ENCODE measurements around the gene TBC1D1. TPM values are rescaled to one million over a fixed set of nuclear protein-coding genes. Genes with fewer than 3 reads are reported as not detected.

The TBC1D1 gene
- total and polyA plus RNA-seq, 2 of the 8 experiments (the other 6 are each of a cell fraction or from before 2014, with no cell fraction given), result 96.9 to 162 TPM

DNA sequence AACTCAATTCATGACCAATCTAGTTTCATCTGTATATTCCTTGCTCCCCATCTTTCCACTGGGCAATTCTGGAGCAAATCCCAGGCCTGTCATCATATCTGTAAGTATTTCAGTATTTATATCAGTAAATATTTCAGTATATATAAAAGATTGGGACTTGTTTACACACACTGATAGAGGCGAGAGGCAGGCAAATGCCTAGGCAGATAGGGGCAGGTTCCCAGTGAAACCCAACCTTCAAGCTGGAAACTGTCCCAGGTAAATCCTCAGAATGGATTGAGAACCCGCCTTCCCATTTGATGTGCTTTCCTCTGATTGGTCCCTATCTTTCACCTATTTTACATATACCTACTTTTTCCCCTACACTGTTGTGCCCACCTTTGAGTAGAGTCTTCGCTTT, 23.8 kb upstream of the TBC1D1 start (continued):
- TF ChIP-seq, protein P1, sequence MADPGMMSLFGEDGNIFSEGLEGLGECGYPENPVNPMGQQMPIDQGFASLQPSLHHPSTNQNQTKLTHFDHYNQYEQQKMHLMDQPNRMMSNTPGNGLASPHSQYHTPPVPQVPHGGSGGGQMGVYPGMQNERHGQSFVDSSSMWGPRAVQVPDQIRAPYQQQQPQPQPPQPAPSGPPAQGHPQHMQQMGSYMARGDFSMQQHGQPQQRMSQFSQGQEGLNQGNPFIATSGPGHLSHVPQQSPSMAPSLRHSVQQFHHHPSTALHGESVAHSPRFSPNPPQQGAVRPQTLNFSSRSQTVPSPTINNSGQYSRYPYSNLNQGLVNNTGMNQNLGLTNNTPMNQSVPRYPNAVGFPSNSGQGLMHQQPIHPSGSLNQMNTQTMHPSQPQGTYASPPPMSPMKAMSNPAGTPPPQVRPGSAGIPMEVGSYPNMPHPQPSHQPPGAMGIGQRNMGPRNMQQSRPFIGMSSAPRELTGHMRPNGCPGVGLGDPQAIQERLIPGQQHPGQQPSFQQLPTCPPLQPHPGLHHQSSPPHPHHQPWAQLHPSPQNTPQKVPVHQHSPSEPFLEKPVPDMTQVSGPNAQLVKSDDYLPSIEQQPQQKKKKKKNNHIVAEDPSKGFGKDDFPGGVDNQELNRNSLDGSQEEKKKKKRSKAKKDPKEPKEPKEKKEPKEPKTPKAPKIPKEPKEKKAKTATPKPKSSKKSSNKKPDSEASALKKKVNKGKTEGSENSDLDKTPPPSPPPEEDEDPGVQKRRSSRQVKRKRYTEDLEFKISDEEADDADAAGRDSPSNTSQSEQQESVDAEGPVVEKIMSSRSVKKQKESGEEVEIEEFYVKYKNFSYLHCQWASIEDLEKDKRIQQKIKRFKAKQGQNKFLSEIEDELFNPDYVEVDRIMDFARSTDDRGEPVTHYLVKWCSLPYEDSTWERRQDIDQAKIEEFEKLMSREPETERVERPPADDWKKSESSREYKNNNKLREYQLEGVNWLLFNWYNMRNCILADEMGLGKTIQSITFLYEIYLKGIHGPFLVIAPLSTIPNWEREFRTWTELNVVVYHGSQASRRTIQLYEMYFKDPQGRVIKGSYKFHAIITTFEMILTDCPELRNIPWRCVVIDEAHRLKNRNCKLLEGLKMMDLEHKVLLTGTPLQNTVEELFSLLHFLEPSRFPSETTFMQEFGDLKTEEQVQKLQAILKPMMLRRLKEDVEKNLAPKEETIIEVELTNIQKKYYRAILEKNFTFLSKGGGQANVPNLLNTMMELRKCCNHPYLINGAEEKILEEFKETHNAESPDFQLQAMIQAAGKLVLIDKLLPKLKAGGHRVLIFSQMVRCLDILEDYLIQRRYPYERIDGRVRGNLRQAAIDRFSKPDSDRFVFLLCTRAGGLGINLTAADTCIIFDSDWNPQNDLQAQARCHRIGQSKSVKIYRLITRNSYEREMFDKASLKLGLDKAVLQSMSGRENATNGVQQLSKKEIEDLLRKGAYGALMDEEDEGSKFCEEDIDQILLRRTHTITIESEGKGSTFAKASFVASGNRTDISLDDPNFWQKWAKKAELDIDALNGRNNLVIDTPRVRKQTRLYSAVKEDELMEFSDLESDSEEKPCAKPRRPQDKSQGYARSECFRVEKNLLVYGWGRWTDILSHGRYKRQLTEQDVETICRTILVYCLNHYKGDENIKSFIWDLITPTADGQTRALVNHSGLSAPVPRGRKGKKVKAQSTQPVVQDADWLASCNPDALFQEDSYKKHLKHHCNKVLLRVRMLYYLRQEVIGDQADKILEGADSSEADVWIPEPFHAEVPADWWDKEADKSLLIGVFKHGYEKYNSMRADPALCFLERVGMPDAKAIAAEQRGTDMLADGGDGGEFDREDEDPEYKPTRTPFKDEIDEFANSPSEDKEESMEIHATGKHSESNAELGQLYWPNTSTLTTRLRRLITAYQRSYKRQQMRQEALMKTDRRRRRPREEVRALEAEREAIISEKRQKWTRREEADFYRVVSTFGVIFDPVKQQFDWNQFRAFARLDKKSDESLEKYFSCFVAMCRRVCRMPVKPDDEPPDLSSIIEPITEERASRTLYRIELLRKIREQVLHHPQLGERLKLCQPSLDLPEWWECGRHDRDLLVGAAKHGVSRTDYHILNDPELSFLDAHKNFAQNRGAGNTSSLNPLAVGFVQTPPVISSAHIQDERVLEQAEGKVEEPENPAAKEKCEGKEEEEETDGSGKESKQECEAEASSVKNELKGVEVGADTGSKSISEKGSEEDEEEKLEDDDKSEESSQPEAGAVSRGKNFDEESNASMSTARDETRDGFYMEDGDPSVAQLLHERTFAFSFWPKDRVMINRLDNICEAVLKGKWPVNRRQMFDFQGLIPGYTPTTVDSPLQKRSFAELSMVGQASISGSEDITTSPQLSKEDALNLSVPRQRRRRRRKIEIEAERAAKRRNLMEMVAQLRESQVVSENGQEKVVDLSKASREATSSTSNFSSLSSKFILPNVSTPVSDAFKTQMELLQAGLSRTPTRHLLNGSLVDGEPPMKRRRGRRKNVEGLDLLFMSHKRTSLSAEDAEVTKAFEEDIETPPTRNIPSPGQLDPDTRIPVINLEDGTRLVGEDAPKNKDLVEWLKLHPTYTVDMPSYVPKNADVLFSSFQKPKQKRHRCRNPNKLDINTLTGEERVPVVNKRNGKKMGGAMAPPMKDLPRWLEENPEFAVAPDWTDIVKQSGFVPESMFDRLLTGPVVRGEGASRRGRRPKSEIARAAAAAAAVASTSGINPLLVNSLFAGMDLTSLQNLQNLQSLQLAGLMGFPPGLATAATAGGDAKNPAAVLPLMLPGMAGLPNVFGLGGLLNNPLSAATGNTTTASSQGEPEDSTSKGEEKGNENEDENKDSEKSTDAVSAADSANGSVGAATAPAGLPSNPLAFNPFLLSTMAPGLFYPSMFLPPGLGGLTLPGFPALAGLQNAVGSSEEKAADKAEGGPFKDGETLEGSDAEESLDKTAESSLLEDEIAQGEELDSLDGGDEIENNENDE (IDR thresholded peaks at IDR 0.05; ENCODE audit: insufficient replicate concordance, low read length), result no peak
- TF ChIP-seq RFX5 (IDR thresholded peaks at IDR 0.05; ENCODE audit: borderline replicate concordance, low read depth, low read length), result no peak
- TF ChIP-seq POU5F1 (IDR thresholded peaks at IDR 0.05; ENCODE audit: low read depth, low read length), result no peak
- TF ChIP-seq HDAC6 (IDR thresholded peaks at IDR 0.05; ENCODE audit: low read depth, low read length), result no peak
- TF ChIP-seq BCL11A (IDR thresholded peaks at IDR 0.05; ENCODE audit: low read depth in 2 of 2, low read length in 2 of 2), result no peak
- TF ChIP-seq SUZ12 (IDR thresholded peaks at IDR 0.05; ENCODE audit: low read length), result no peak
- TF ChIP-seq SIX5 (IDR thresholded peaks at IDR 0.05; ENCODE audit: low read depth, low read length), result no peak
- TF ChIP-seq YY1 (IDR thresholded peaks at IDR 0.05; ENCODE audit: low read depth, low read length), result no peak
